ENCODE measurements around the gene ITFG2.
"Not testable (repeated sequence)": the region's sequence is repeated elsewhere in the genome, so short reads cannot be mapped to it uniquely, and the experiment has no call there.

GRCh38 chr12:2863402-2863801 is 50.9 kb downstream of the ITFG2 start:
- TF ChIP-seq CTCF, POLR2A (IDR thresholded peaks at IDR 0.05): not testable (repeated sequence)
